MM.1S (cell line): Measurements from ENCODE around the gene GINS2.

Experiments used
- DNase-seq: peaks from one replicate; pipeline ENCODE4 v3.0.0-alpha.2; 2015
- H2AFZ ChIP-seq: fragments of 300-600 bp; sonication (generic); 2 replicates; pipeline ENCODE4 v1.6.0; 2016; ENCODE audit warnings: antibody characterized with exemption, low read length
- H3F3A ChIP-seq: fragments of 300-600 bp; sonication (generic); 2 replicates; pipeline ENCODE4 v1.6.1; 2016; ENCODE audit warnings: mild to moderate bottlenecking, antibody characterized with exemption, low read length, moderate library complexity, mixed read lengths; ENCODE audit not compliant: insufficient read depth
- H3K27ac ChIP-seq: fragments of 300-600 bp; sonication (generic); 2 replicates; pipeline ENCODE4 v1.5.1; 2016; ENCODE audit warnings: mild to moderate bottlenecking, low read length
- H3K27me3 ChIP-seq: fragments of 300-600 bp; sonication (generic); replicated peaks from 2 replicates; pipeline ENCODE4 v1.6.0; 2016; ENCODE audit warnings: low read length; ENCODE audit not compliant: insufficient read depth
- H3K36me3 ChIP-seq: fragments of 300-600 bp; sonication (generic); replicated peaks from 2 replicates; pipeline ENCODE4 v1.6.1; 2016; ENCODE audit warnings: mild to moderate bottlenecking, low read length, mixed read lengths; ENCODE audit not compliant: insufficient read depth
- H3K4me1 ChIP-seq: fragments of 300-600 bp; sonication (generic); 2 replicates; pipeline ENCODE4 v1.6.1; 2016; ENCODE audit warnings: low read length, mixed read lengths
- H3K4me2 ChIP-seq: fragments of 300-600 bp; sonication (generic); 2 replicates; pipeline ENCODE4 v1.6.0; 2016; ENCODE audit warnings: low read depth, low read length
- H3K4me3 ChIP-seq: fragments of 300-600 bp; sonication (generic); 2 replicates; pipeline ENCODE4 v1.5.1; 2016; ENCODE audit warnings: low read length, mixed read lengths
- H3K79me2 ChIP-seq: fragments of 300-600 bp; sonication (generic); 2 replicates; pipeline ENCODE4 v1.6.1; 2016; ENCODE audit warnings: mixed run types, low read length, mixed read lengths
- H3K9ac ChIP-seq: fragments of 300-600 bp; sonication (generic); 2 replicates; pipeline ENCODE4 v1.6.1; 2016; ENCODE audit warnings: low read length, mixed read lengths
- H3K9me2 ChIP-seq: fragments of 300-600 bp; sonication (generic); replicated peaks from 2 replicates; pipeline ENCODE4 v1.6.1; 2016; ENCODE audit warnings: mild to moderate bottlenecking, low read length, mixed read lengths; ENCODE audit not compliant: insufficient read depth
- H3K9me3 ChIP-seq: fragments of 300-600 bp; sonication (generic); replicated peaks from 2 replicates; pipeline ENCODE4 v1.6.1; 2016; ENCODE audit warnings: mild to moderate bottlenecking, low read length, mixed read lengths; ENCODE audit not compliant: insufficient read depth
- H4K20me1 ChIP-seq: fragments of 300-600 bp; sonication (generic); 2 replicates; pipeline ENCODE4 v1.6.1; 2016; ENCODE audit warnings: mild to moderate bottlenecking, low read length, moderate library complexity, mixed read lengths; ENCODE audit not compliant: insufficient read depth
- CTCF ChIP-seq: fragments of 300-600 bp; sonication (generic); IDR thresholded peaks from 2 replicates; pipeline ENCODE4 v1.5.1; 2016; ENCODE audit warnings: antibody characterized with exemption, low read length, mixed read lengths
- EZH2 ChIP-seq: fragments of 300-600 bp; sonication (generic); optimal IDR thresholded peaks from 2 replicates; pipeline ENCODE3; 2017; ENCODE audit warnings: low read depth, mild to moderate bottlenecking, antibody characterized with exemption, low read length, mixed read lengths
- EZH2phosphoT487 ChIP-seq: fragments of 300-600 bp; sonication (generic); IDR thresholded peaks from 2 replicates; pipeline ENCODE4 v1.6.1; 2018; ENCODE audit warnings: antibody characterized with exemption, low read length

Gene GINS2

DNA sequence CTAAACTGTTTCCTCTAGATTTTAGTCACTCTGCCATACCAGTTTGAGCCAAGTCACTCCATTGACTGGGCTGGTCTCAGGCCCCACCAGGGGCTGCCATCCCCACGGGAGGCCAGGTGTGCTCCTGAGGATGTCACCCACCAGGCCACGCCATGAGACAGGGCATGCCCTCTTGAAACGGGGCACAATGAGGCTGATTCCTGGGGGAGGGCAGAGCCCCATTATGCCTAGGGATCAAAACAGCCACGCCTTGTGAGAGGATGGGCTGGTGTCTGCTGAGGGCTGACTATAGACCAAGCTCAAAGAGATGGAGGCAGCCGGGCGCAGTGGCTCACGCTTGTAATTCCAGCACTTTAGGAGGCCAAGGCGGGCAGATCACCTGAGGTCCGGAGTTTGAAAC lies 21.5 kb downstream of the GINS2 start:
- no peak overlapping the region for H3K4me3 ChIP-seq
- no peak overlapping the region for H3K4me2 ChIP-seq
- H3K27me3 ChIP-seq: no peaks in the 10 kb centered on the region
- no peak overlapping the region for H3K9ac ChIP-seq
- H3K4me1 ChIP-seq: no peaks in the 10 kb centered on the region
- no peaks in the 10 kb centered on the region for H3K79me2 ChIP-seq
- H3F3A ChIP-seq: no peaks in the 10 kb centered on the region
- no peak overlapping the region for H2AFZ ChIP-seq
- H3K36me3 ChIP-seq: no peaks in the 10 kb centered on the region
- TF ChIP-seq EZH2phosphoT487 (no peak), EZH2 (no peak), CTCF (no peak)
- no peak overlapping the region for H3K27ac ChIP-seq
- H3K9me3 ChIP-seq: no peaks in the 10 kb centered on the region
- no peak for DNase-seq
- no peaks in the 10 kb centered on the region for H4K20me1 ChIP-seq
- no peaks in the 10 kb centered on the region for H3K9me2 ChIP-seq

DNA sequence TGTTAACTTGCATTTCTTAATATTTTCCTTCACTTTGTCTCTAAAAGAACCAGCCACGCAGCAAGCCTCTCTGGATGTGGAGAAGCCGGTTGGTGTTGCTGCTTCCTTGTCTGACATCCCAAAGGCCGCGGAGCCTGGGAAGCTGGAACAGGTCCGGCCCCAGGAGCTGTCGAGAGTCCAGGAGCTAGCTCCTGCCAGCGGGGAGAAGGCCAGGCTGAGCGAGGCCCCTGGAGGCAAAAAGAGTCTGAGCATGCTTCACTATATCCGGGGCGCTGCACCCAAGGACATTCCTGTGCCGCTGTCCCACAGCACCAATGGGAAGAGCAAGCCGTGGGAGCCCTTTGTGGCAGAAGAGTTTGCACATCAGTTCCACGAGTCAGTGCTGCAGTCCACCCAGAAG lies 22.8 kb downstream of the GINS2 start:
- Histone ChIP-seq H3F3A (no peaks in the 10 kb centered on the region), H4K20me1 (no peaks in the 10 kb centered on the region), H3K9ac (no peak overlapping the region), H3K79me2 (no peaks in the 10 kb centered on the region), H3K4me1 (no peaks in the 10 kb centered on the region), H3K9me3 (no peaks in the 10 kb centered on the region), H2AFZ (no peak overlapping the region), H3K36me3 (no peaks in the 10 kb centered on the region), H3K27ac (no peak overlapping the region), H3K4me3 (no peak overlapping the region), H3K9me2 (no peaks in the 10 kb centered on the region), H3K27me3 (no peaks in the 10 kb centered on the region), H3K4me2 (no peak overlapping the region)
- DNase-seq: no peak
- no peak for TF ChIP-seq EZH2phosphoT487
- no peak for TF ChIP-seq EZH2
- no peak for TF ChIP-seq CTCF

- H3K79me2 ChIP-seq: no peaks in the 10 kb centered on the region
- no peaks in the 10 kb centered on the region for H3K4me1 ChIP-seq
- no peaks in the 10 kb centered on the region for H3K9me2 ChIP-seq
- no peak overlapping the region for H3K9ac ChIP-seq
- no peak for TF ChIP-seq EZH2
- no peak for TF ChIP-seq CTCF
- TF ChIP-seq EZH2phosphoT487: no peak
- H2AFZ ChIP-seq: no peak overlapping the region
- no peaks in the 10 kb centered on the region for H4K20me1 ChIP-seq
- no peak overlapping the region for H3K4me3 ChIP-seq
- no peaks in the 10 kb centered on the region for H3F3A ChIP-seq
- H3K36me3 ChIP-seq: no peaks in the 10 kb centered on the region
- DNase-seq: no peak
- no peaks in the 10 kb centered on the region for H3K9me3 ChIP-seq
- no peaks in the 10 kb centered on the region for H3K27me3 ChIP-seq
- no peak overlapping the region for H3K27ac ChIP-seq
- H3K4me2 ChIP-seq: no peak overlapping the region
Observed at GRCh38 chr16:85665373-85665740, 23.4 kb downstream of the GINS2 start.
